ENCODE measurements around the gene CTR9.

Gene CTR9

DNA sequence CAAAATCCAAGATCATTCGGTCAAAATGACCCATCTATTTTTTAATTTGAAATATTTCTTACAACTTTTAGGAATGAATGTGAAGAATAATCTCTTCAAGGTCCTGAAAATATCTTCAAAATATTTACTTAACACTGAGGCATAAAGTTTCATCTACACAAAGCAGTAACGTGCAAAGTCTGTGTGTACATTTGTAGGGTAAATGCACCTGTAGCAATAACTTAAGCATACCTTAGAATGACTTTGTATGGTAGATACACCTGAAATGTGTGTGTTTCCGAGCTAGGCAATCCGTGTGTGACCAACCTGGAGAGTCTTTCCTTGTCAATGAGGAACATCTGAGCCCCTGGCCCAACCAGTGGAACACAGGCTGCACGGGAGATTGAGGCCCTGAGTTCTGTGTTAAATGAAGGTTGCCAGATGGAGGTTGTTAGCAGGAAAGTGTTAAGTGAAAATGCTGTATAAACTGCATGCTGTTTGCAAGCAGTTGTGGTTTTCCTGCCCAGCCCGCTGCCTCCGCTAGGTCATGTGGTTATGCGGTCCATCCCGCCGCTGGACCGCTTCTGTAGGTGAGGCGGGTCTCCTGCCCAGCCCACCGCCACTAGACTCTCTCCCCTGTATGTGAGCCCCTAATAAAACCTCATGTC, 7.6 kb upstream of the CTR9 start:
- peak; percentile 73 for DNase-seq

DNA sequence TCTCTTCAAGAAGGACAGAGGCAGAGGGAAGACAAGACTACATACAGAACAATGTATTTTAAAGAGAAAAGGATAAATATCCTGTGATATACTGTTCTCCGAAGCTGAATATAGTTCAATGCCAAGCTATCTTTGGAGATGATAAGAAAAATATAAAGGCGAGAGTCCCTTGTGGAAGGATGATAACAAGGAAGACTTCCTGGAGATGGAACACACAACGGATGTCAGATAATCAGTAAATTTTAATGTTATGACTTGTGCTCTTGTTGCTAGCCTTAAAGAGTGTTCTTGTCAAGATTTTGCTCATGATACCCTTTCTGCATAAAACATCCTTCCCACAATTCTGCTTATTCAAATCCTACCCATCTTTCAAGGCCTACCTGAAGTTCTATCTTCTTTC, 6.8 kb upstream of the CTR9 start:
- DNase-seq = no peak

DNA sequence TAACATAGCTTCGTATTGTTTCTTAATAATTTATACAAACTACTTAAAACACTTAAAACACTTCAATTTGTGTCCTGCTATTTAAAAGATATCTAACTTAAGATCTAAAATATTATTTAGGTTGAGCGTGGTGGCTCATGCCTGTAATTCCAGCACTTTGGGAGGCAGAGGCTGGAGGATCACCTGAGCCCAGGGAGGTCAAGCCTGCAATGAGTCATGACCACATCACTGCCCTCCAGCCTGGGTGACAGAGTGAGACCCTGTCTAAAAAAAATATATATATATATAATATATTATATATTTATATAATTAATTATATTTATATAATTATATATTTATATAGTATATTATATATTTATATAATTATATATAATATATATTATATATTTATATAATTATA, 4.2 kb upstream of the CTR9 start:
- DNase-seq = no peak

DNA sequence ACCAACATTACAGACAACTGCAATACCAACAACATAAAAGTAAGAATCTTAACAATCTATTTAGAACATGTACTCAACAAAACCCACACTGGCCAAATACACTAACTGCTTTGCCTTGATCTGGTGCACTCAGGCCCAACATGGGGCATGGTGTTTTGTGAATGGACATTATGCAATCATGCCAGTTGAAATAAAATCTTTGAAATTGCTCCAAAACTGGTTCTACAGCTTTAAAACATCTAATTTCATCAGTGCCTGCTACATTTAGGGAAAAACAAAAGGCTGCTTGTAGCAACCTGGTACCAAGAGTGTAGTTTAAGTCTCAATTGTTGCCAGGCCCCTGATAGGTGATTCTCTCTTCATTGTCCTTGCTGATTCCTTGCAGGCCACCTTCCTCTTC, 3.3 kb upstream of the CTR9 start:
- DNase-seq = no peak

DNA sequence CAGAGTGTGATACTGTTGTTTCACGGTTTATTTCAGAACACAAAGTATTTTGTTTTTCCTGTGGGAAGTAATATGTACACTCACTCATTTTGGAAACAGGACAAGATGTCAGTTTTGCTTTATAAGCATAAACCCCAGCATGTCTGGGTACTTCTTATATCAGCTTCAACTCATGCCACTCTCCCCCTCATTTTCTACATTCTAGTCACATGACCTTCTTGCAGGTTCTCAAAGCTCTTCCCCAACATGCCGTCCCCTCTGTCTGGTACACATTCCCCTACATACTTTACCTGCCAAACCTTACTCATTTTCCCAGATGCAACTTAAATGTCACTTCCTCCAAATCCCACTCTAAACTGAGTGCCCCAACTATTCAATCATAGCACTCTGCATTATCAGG, 1.6 kb upstream of the CTR9 start:
- no peak for DNase-seq

DNA sequence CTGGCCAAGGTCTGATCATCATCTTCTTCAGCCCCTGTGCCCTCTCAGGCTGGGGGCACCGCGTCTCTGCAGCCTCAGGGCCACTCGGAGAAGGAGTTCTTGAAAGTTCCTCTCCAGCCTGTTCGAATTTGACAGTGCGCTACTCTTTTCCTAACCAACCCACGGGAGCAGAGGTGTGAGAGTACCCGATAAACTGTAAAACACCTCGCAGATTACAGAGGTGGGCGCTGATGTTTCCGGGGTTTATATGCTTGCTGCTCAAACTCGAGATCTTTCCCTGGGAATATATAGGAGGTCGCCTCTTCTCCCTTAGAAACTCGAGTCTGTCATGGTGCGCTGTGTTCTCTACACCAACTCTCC, 515 bp downstream of the CTR9 start:
- no peak for DNase-seq

DNA sequence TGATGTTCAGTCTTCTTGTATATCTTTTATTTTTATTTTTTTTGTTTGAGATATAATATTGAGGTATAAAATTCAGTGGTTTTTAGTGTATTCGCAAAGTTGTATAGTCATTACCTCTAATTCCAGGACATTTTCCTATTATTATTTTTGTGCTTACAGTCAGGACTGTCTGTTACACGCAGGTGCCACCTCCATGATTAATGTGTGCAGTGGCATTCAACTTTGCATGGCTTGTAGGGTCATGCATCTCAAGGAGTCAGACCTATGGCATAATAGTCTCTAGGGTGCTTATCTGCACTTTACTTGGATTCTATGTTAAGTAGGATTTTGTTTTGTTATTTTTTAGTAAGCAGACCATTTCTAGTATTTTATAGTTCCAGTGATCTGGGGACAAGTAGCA, 1.0 kb downstream of the CTR9 start:
- DNase-seq = no peak

DNA sequence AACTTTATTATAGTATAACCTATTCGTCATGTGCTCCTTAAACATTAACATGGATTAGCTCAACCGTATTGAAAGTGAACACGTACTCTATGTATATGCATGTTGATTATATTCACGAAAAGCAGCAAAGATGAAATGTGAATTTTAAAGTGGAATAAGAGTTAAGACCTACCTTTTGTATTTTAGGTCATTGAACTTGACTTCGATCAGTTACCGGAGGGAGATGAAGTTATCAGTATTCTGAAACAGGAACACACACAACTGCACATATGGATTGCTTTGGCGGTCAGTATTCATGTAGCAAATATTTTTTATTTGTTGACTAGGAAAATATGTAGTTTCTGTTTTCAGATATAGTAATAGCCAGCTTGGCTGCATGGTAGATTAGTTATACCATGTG, 1.4 kb downstream of the CTR9 start:
- no peak for DNase-seq

DNA sequence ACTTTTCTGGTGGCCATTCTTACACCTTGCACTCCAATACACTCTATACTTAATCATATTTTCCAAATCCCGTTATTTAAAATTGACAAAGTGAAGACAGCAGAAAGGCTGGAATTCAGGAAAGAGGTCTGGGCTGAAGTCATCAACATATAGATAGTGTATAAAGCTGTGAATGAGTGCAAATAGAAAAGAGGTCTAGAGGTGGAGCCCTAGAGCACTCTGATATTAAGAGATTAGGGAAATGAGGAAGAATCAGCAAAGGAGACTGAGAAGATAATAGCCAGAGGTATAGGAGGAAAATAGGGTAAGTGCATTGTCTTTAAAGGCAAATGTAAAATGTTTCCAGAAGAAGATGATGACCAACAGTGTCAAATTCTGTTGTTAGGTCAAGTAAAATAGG, 7.9 kb downstream of the CTR9 start:
- DNase-seq = no peak

DNA sequence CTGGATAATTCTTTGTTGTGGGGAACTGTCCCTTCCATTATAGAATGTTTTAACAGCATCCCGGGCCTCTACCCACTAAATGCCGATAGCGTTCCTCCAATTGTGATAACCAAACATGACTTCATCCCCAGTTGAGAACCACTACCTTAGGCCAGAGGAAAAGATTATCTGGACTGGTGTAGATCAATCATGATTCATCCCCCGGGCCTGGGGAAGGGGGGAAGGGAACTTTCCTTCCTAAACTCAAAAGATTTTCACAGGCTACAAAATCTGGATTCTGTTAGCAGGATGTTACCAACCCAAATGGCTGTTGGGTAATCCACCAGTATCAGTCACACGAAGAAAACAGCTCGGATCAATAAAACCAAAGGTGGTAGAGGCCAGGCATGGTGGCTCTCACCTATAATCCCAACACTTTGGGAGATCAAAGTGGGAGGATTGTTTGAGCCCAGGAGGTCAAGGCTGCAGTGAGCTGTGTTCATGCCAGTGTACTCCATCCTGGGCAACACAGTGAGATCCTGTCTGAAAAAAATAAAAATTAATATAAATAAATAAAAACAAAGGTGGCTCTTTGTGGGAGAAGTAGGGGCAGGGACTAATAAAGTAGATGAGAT, 10.1 kb downstream of the CTR9 start:
- DNase-seq = no peak

DNA sequence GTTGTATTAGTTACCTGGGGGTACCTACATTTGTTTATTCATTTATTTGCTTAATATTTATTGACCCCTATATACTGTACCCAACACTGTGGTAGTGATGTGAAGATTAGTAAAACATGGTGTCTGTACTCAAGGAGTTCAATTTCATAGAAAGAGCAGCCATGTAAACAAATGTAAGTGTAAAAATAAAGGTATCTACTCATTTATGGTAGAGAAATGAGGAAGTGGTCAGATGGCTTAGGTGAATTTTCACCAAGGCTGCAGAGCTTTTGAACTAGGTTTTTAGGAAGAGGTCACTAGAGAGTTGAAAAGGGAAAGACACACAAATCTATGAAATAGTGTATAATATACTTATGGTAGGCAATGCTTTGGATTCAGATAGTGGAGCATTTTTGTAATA, 11.1 kb downstream of the CTR9 start:
- DNase-seq = no peak

DNA sequence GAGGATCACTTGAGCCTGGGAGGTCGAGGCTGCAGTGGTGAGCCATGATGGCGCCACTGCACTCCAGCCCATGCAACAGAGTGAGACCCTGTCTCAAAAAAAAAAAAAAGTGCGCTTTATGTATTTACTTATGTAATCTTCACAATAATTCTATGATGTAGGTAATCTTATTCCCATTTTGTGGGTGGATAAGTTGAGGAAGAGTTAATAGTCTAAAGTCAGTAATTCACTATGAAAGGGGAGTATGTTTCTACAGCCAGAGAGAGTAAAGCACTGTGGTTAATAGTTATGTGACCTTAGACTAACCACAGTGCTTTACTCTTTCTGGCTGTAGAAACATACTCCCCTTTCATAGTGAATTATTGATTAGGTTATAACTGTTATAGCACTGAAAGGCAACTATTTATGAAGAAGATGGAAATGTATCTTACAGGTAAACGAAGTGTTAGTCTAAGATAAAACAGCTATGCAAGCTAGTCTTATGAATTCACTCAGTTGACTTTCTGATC, 11.9 kb downstream of the CTR9 start:
- DNase-seq = no peak

DNA sequence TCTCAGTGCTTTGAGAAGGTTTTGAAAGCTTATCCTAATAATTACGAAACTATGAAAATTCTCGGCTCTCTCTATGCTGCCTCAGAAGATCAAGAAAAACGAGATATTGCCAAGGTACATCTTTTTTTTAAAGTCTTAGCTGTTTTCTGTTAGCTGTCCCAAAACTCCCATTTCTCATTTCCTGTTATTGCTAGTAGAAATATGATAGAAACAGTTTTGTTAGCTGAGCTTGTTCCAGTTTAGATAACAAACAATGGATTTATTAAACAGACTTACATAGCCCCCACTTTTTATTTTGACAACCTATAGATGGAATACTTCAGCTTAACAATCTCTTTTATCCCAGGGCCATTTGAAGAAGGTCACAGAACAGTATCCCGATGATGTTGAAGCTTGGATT, 12.7 kb downstream of the CTR9 start:
- no peak for DNase-seq

DNA sequence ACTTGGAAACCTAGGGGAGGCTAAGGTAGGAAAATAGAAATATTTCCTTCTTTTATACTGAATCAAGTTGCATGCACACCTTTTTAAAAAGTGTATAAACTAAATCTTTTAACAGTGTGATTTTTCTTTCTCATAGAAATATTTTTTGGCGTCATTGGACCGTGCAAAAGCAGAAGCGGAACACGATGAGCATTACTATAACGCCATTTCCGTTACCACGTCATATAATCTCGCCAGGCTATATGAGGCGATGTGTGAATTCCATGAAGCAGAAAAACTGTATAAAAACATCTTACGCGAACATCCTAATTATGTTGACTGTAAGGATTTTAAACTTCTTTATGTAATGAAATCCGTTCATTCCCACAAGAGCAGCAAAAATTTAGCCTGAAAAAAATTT, 13.4 kb downstream of the CTR9 start:
- DNase-seq = no peak

DNA sequence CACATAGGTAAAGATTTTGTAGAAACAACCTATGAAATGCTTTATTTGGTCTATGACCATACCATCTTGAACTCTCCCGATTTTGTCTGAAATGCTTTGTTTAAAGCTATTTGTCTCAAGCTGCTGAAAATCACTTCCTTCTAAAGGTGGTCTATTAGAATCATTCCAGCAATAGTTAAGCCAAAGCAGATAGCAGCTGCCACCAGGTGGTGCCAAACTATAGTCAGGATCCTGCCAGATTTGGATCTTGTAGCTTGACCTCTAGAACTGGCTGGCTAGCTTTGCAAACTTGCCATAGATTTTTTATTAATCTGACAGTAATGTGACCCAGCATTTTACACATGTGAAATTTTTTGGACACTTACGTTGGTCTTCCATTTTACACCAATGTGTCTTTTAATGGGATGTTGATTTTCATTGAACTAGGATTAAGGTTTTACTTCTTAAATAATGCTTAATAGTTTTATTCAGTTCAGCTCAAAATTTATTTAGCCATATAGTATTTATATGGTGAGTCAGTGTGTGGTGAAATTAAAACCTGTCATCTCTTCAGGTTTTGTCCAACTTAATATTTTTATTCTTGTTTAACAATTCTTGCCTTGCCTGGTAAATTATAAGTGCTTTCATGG, 19.7 kb downstream of the CTR9 start:
- peak; percentile 68 for DNase-seq

DNA sequence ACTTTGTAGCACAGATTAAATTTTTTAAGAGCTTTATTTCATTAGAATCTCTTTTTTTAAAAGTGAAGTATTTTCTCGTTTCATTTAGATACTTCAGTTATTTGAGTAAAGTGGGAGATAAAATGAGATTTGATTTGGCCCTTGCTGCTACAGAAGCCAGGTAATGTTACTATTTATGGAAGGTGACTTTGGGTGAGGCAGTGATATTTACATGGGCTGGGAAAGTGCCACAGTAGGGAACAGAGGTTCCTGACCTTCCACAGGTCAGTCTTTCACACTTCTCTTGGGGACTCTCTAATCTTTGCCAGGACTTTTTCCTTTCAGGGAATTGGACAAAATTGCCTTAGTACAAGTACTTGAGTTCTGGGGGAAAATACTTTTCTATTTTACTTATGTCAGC, 20.4 kb downstream of the CTR9 start:
- no peak for DNase-seq

DNA sequence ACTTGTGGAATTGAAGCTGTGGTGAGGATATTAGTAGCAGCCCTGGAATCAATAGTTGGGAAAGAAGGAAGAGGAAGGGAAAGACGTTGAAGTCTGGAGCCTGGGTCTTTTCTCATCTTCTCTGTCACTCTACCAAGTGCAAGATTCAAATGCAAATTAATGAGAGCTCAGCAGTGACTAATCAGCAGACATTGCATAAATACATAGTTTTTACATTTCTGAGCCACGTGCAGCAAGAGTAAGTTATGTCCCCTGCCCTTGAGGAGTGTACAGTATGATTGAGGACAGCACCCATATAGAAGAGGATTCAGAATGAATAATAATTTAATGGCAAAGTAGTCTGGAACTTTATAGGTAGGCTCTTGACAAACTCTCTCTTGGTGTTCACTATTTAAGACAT, 23.8 kb downstream of the CTR9 start:
- DNase-seq = no peak

DNA sequence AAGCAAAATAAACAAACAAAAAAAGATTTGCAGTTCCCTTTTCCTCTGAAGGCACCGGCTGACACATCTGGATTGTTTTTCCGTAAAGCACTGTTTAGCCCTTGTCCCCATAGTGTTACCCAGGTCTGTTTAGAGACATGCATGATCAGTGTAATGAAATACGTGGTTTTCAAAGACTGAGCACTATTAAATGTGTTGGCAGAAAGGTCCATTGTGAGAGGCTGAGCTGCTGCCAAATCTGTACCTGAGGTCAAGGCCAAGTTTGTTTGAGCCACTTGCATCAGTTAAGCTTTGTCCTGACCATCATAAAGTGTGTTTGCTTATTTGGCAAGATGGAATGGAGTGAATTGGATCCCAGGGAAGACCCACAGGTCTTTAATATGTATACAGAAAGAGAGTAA, 26.3 kb downstream of the CTR9 start:
- DNase-seq = no peak

DNA sequence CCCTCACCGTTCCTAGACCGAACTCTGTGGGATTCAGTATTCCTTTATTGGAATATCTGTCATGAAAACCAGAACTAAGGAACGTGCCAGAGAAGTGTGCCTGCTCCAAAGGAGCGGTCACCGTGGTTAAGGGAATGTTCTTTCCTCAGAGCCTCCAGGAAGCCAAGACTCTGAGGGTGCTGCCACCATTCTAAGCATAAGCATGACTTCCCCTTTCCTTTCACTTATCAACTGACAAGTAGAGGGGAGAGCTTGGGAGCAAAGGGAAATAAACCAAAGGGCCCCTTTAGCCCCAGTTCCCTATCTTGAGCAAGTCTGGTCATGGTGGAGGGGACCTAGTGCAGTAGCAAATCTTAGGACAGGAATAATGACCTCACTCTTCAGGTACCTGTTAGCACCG, 26.8 kb downstream of the CTR9 start:
- no peak for DNase-seq

DNA sequence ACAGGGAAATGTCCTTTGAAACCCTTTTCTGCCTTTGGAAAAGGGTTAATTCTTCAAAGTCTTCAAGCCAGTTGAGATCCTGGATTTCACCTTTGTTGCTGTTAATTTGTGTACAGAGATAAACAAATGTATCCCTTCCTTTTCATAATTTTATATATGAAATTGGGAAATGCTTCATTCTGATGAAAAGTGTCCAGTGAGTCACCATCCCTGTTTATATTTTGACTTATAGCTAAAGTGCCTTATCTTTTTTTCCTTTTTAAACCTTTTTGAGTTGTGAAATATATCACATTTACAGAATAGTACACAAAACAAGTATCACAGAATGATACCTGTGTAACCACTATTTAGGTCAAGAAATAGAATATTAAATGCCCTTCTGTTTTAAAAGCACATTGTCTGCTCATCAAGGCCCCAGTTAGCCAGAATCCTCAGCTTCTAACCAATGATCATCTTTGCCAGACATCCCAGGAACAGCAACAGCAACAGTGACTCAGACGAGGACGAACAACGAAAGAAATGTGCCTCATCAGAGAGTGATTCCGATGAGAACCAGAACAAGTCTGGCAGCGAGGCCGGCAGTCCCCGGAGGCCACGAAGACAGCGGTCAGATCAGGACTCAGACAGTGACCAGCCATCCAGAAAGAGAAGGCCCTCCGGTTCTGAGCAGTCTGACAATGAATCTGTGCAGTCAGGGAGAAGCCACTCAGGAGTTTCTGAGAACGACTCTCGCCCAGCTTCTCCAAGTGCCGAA, 27.3 kb downstream of the CTR9 start:
- DNase-seq = no peak

DNA sequence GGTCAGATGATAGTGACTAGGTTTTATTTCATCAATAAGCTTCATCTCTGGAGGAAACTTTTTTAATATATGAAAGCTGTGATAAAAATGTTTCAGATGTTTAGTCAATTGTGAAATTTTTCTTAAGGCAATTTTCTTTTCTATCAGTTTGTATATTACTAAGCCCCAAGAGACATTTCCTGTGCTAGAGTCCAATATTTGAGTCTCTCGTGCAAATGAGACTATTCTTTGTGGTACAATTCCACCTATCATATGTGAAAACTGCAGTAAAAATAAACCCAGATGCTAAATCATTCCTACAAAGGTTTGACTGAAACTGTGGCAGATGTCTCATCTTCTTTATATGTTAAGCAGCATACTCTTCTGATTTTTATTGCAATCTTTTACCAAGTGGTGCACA, 28.0 kb downstream of the CTR9 start:
- no peak for DNase-seq

DNA sequence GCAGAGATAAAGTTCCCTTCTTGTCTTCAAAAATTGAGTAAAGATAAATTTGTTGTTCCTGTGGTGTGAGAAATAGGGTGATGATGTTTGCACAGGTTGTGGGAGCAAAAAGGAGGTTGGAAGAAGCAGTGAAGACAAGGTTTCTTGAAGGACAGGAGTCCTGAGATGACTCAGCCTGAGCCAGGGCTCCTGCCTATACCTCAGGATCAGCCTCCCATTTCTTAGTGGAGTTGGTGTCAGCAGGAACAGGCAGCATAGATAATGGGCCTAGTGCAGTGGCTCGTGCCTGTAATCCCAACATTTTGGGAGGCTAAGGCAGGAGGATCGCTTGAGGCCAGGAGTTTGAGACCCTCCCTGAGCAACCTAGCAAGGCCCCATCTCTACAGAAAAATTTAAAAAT, 29.0 kb downstream of the CTR9 start:
- DNase-seq = no peak

DNA sequence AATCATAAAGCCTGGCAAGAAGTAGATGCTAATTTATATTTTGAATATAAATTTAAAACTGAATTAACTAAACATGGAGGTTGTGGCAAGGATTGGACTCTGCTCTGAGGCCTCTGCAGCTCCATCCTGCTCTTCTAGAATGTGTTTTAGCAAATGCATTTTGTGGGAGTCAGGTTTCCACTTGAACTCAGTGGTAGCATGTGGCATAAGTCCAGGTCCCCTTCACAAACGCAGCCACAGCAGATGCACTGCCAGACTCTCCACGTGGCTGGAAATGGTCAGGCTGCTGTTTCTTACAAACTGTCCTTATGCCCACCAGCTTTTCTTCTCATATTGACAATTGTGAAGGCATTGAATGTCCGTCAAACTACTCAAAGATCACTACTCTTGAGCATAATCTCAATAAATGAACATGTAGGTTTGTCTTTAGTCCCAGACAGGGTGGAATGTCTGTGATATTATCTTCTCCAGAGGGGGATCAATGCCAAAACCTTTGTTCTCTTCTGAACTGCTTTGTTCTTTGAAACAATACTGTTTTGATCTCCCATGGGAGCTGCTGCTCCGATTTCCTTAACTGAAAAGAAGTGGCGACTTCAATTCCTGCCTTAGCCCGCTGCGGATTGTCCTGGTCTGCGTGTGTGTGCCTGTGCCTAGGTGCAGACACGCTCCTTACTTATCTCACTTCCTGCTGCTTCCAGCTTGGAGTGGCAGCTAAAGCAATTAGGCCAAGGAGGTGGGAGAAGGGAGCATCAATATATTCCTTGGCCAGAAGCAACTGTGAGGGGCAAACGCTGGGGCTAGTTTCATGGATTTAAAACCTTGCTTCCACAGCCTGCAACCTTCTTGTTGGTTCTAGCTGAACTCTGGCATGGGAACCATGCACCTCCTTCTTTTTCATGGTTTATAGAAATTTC, 33.4 kb downstream of the CTR9 start:
- no peak for DNase-seq

Data from activated effector memory CD4-positive, alpha-beta T cell treated with anti-CD3 and anti-CD28 coated beads, Interleukin-2, amount 50 U/mL, for 16 hours (primary cell).